Stomach smooth muscle (tissue), 2 donors: ENCODE results near the gene CENPM.
A peak's percentile ranks its signal among the peaks of the same experiment; 100 is the strongest.

Experiments
- H3K27ac ChIP-seq: one replicate; pipeline ENCODE4 v1.7.0; 2013; ENCODE audit warnings: mild to moderate bottlenecking, low read length, inconsistent platforms
- H3K27me3 ChIP-seq, 2 donors: one replicate each; pipeline ENCODE4 v1.7.0; 2013; ENCODE audit warnings: low read length in 2 of 2; ENCODE audit not compliant: insufficient read depth in 2 of 2, control insufficient read depth in 1 of 2
- H3K36me3 ChIP-seq, 2 donors: one replicate each; pipeline ENCODE4 v1.7.0; 2013; ENCODE audit warnings: low read length in 2 of 2; ENCODE audit not compliant: control insufficient read depth in 2 of 2, insufficient read depth in 2 of 2
- H3K4me1 ChIP-seq: one replicate; pipeline ENCODE4 v1.7.0; 2013; ENCODE audit warnings: low read length; ENCODE audit not compliant: control insufficient read depth, insufficient read depth
- H3K4me3 ChIP-seq, 2 donors: one replicate each; pipeline ENCODE4 v1.7.0; 2013; ENCODE audit warnings: low read length in 2 of 2
- H3K9ac ChIP-seq, 2 donors: one replicate each; pipeline ENCODE4 v1.7.0; 2013; ENCODE audit warnings: low read length in 2 of 2, mild to moderate bottlenecking in 1 of 2
- H3K9me3 ChIP-seq, 2 donors: one replicate each; pipeline ENCODE4 v1.7.0; 2013; ENCODE audit warnings: low read length in 2 of 2; ENCODE audit not compliant: control insufficient read depth in 2 of 2
- donor health status: healthy.
- donor health status: Pancreatic carcinoma.

Gene CENPM

GRCh38 chr22:41976961-41977566, 30.1 kb upstream of the CENPM start:
- Histone ChIP-seq H3K27me3 (peaks cover 28 to 34% of the 10 kb centered on the region in 2 donors), H3K9me3 (no peaks in the 10 kb centered on the region), H3K36me3 (no peaks in the 10 kb centered on the region), H3K27ac (no peak overlapping the region), H3K4me3 (peak overlapping the region; percentile 50 to 68), H3K9ac (no peak overlapping the region), H3K4me1 (peaks cover 5% of the 10 kb centered on the region)

DNA sequence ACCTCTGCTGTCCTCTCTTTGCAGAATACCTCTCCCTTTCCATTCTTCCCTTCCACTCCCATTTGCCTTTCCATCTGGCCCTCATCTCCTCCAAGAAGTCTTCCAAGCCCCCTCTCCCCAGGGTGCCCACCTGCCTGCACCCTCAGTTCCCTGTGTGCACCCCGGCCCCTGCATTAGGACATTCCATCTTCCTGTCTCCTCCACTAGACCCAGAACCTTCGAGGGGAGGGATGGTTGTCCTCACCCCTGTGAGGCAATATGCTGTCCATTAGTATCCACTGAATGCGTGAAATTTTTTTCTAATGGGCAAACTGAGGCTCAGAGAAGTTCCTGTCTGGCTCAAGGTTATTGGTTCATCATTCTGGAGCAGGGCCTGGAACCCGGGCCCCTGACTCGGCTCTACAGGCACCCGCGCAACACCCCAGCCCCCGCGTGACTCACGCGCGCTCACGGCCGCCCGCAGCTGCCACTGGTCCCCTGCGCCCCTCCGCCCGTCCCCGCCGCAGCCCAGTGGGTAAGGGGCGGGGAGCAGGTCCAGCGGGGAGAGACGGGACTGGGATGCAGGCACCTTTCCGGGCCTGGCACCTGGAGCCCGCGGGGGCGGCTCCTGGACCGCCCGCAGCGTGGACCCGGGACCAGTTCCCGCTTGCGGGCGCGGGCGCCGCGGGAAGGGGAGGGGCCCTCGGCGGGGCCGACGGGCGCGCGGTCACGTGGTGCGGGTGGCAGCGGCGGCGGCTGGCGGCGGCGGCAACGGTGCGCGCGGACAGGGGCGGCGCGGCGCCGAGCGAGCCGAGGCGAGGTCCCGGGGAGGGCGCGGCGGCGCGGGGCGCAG, 29.3 kb upstream of the CENPM start:
- H3K4me1 ChIP-seq = peaks cover 5% of the 10 kb centered on the region
- H3K36me3 ChIP-seq = no peaks in the 10 kb centered on the region
- peak overlapping the region; percentile 40 to 64 for H3K4me3 ChIP-seq
- no peak overlapping the region for H3K27ac ChIP-seq
- H3K9me3 ChIP-seq = no peaks in the 10 kb centered on the region
- peaks cover 28 to 37% of the 10 kb centered on the region in 2 donors for H3K27me3 ChIP-seq
- no peak overlapping the region for H3K9ac ChIP-seq

GRCh38 chr22:41975299-41976069, 28.5 kb upstream of the CENPM start:
- no peak overlapping the region for H3K4me3 ChIP-seq
- peaks cover 5% of the 10 kb centered on the region for H3K4me1 ChIP-seq
- H3K27me3 ChIP-seq = peaks cover 28 to 40% of the 10 kb centered on the region in 2 donors
- H3K9me3 ChIP-seq = no peaks in the 10 kb centered on the region
- no peak overlapping the region for H3K27ac ChIP-seq
- H3K36me3 ChIP-seq = no peaks in the 10 kb centered on the region
- H3K9ac ChIP-seq = no peak overlapping the region

GRCh38 chr22:41974691-41975290, 27.8 kb upstream of the CENPM start:
- H3K9ac ChIP-seq = no peak overlapping the region
- no peaks in the 10 kb centered on the region for H3K9me3 ChIP-seq
- peaks cover 28 to 41% of the 10 kb centered on the region in 2 donors for H3K27me3 ChIP-seq
- H3K4me1 ChIP-seq = peaks cover 5% of the 10 kb centered on the region
- no peaks in the 10 kb centered on the region for H3K36me3 ChIP-seq
- H3K4me3 ChIP-seq = no peak overlapping the region
- no peak overlapping the region for H3K27ac ChIP-seq

GRCh38 chr22:41971431-41971830, 24.5 kb upstream of the CENPM start:
- no peaks in the 10 kb centered on the region for H3K36me3 ChIP-seq
- no peak overlapping the region for H3K27ac ChIP-seq
- H3K4me1 ChIP-seq = no peaks in the 10 kb centered on the region
- no peak overlapping the region for H3K9ac ChIP-seq
- H3K4me3 ChIP-seq = no peak overlapping the region
- peaks cover 22 to 27% of the 10 kb centered on the region in 2 donors for H3K27me3 ChIP-seq
- no peaks in the 10 kb centered on the region for H3K9me3 ChIP-seq

DNA sequence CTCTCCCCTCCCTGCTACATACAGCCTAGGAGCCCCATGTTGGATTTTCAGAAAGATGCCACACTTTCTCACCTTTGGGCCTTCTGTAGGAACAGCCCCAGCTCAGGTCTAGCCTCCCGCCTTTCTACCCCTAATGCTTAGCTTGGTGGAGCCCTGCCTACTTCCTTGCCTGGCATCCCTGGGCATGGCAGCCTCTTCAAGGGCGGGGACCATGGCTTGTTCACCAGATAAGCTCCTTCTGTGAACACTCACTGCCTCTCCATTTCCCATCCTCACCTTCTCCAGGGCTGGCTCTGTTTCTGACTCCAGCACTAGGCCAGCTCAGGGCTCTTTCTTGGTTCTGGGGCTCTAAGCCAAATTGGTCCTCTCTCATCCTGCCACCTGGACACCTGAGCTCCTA, 23.6 kb upstream of the CENPM start:
- Histone ChIP-seq H3K9ac (no peak overlapping the region), H3K27me3 (peaks cover 14 to 22% of the 10 kb centered on the region in 2 donors)

GRCh38 chr22:41969110-41969646, 22.2 kb upstream of the CENPM start, which contains the start of gene SEPTIN3:
TSS of gene SEPTIN3 (plus strand) at chr22:41969443. CDS start at chr22:41971493, 2,050 bp downstream.
- no peaks in the 10 kb centered on the region for H3K9me3 ChIP-seq
- peaks cover 7 to 20% of the 10 kb centered on the region in 2 donors for H3K27me3 ChIP-seq
- no peaks in the 10 kb centered on the region for H3K36me3 ChIP-seq
- H3K4me3 ChIP-seq = no peak within 1 kb of the TSS
- peaks cover 2% of the 10 kb centered on the region for H3K4me1 ChIP-seq
- no peak within 1 kb of the TSS for H3K9ac ChIP-seq
- no peak within 1 kb of the TSS for H3K27ac ChIP-seq

More for the DNA sequence above, 23.6 kb upstream of the CENPM start:
- no peaks in the 10 kb centered on the region for H3K9me3 ChIP-seq
- H3K4me1 ChIP-seq = no peaks in the 10 kb centered on the region
- no peak overlapping the region for H3K27ac ChIP-seq
- H3K36me3 ChIP-seq = no peaks in the 10 kb centered on the region
- H3K4me3 ChIP-seq = no peak overlapping the region

GRCh38 chr22:41968601-41969000, 21.6 kb upstream of the CENPM start:
- Histone ChIP-seq H3K4me3 (no peak overlapping the region), H3K9ac (no peak overlapping the region), H3K27me3 (peaks cover 5 to 20% of the 10 kb centered on the region in 2 donors), H3K27ac (no peak overlapping the region), H3K4me1 (peaks cover 3% of the 10 kb centered on the region), H3K36me3 (no peaks in the 10 kb centered on the region), H3K9me3 (no peaks in the 10 kb centered on the region)

DNA sequence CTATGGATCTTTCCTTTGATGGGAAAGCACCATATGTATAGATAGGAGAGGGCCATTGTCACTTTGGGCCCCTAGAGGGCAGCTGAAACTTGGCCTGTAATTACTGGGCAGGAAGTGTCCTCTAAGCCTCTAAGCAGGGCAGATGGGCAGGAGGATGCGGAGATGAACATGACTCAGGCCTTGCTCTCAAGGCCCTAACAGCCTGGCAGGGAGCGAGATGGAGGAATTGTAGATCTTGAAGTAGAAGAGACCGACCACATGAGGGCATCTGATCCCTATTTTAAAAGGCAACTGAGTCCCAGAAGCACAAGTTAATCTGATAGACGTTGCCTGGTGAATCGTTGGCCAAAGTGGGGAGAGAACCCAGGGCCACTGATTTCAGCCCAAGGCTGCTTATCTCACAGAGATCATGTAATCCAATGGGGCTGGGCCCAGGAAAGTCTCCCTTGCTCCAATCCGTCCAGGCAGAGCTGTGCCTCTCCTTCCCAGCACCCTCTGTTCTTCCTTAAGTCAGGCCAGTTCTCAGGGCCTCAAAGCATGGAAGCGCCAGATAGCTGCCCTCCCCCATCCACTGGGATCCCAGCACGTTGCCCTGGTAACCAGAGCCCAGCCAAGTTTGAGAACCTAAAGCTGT, 19.8 kb upstream of the CENPM start:
- Histone ChIP-seq H3K27ac (no peak overlapping the region), H3K36me3 (no peaks in the 10 kb centered on the region), H3K9me3 (no peaks in the 10 kb centered on the region), H3K9ac (no peak overlapping the region), H3K4me1 (peaks cover 4% of the 10 kb centered on the region), H3K27me3 (peaks cover 0 to 10% of the 10 kb centered on the region in 2 donors), H3K4me3 (no peak overlapping the region)

DNA sequence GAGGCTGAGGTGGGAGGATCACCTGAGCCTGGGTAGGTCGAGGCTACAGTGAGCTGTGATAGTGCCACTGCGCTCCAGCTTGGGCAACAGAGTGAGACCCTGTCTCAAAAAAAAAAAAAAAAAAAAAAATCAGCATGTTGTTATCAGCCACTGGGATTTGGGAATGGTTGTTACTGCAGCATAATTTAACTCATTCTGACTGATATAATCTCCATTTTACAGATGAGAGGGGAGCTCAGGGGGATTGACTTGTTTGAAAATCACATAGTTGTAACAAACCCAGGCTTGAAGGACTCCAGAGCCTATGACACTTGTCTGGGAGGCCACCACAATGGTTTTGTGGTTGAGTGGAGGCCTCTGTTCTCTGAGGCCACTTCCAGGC, 19.3 kb upstream of the CENPM start:
- Histone ChIP-seq H3K9ac (no peak overlapping the region), H3K27ac (no peak overlapping the region), H3K4me1 (peaks cover 4% of the 10 kb centered on the region)

More for the DNA sequence above, 19.3 kb upstream of the CENPM start:
- Histone ChIP-seq H3K27me3 (peaks cover 0 to 9% of the 10 kb centered on the region in 2 donors), H3K36me3 (no peaks in the 10 kb centered on the region), H3K9me3 (no peaks in the 10 kb centered on the region), H3K4me3 (no peak overlapping the region)
